Dendritic cell treated with granulocyte-macrophage colony-stimulating factor and Interleukin-4, amounts not matched to agents 40 ng/mL and 50 ng/mL, for 4 days (primary cell): ENCODE data around the gene SLC25A47.
A peak's percentile ranks its signal among the peaks of the same experiment; 100 is the strongest.

Experiments used
- H3K27ac Mint-ChIP-seq: one replicate; pipeline ENCODE4 v1.8.0; 2022; ENCODE audit warnings: mild to moderate bottlenecking, mixed read lengths
- H3K27me3 Mint-ChIP-seq: one replicate; pipeline ENCODE4 v1.8.0; 2022; ENCODE audit warnings: mild to moderate bottlenecking, mixed read lengths
- H3K36me3 Mint-ChIP-seq: one replicate; pipeline ENCODE4 v1.8.0; 2022; ENCODE audit warnings: low read depth, mixed read lengths
- H3K4me1 Mint-ChIP-seq: one replicate; pipeline ENCODE4 v1.8.0; 2022; ENCODE audit warnings: low read depth, mixed read lengths
- H3K4me3 Mint-ChIP-seq: one replicate; pipeline ENCODE4 v1.8.0; 2022; ENCODE audit warnings: mild to moderate bottlenecking, moderate library complexity, mixed read lengths
- H3K9me3 Mint-ChIP-seq: one replicate; pipeline ENCODE4 v1.8.0; 2022; ENCODE audit warnings: mixed read lengths
- intact Hi-C: fragments of 100-400 bp; cut with micrococcal nuclease; formaldehyde crosslinking; loops from one replicate; pipeline ENCODE4 v1.15.0; 2022

SLC25A47 gene

DNA sequence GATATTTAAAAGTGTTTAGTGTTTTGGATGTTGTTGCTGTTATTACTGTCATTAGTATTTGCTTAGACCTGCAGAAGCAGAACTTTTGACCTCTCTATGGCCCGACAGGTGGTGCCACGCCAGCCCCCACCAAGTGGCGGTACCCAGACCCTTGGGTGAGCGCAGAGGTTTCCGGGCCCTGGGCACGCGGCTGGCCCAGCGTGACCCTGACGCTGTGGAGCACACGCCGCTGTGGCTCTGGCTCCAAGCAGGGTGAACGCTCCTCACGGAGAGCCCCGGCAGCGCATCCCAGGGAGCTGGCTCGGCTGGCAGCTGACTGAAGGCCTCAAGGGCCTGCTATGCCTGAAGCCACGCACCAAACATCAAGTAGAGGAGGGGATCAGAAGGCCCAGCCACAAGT lies 22.6 kb downstream of the SLC25A47 start:
- H3K27me3 Mint-ChIP-seq = no peaks in the 10 kb centered on the region
- H3K27ac Mint-ChIP-seq = peak overlapping the region; percentile 12
- no peaks in the 10 kb centered on the region for H3K9me3 Mint-ChIP-seq
- H3K4me3 Mint-ChIP-seq = no peak overlapping the region
- H3K36me3 Mint-ChIP-seq = peaks cover 89% of the 10 kb centered on the region
- intact Hi-C loops = no loop called here
- peaks cover 70% of the 10 kb centered on the region for H3K4me1 Mint-ChIP-seq

DNA sequence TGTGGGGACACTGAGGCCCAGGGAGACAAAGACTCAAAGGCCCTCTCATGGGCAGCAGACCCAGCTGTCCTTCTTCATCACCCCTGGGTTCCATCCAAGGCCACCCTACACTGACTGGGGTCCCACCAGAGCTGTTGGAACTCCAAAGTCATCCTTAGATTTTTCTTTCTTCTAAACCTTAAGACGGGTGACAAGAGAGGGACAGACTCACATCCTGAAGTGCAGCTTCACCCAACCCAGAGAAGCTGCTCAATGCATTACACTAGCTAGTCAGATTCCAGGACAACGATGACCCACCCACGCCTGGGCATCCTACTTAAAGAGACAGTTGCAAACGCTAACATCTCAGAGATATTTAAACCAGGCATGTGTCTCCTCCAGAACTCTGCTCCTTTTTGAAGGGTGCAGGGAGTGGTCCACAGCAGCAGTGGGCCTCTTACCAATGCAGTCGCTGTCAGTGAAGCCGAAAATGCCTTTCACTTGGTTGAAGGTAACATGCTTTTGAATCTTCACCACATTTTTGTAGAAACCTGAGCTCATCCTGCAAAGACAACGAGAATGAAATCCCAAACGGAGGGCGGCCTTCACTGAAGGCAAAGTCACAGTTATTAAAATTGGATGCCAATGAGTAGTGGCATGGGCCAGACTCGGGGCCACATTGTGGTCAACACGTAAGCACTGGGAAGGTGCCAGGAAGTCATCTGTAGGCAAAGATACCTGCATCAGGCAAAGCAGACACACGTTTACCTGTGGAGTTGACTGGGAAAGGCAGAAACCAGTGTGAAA lies 23.4 kb downstream of the SLC25A47 start:
- Mint-ChIP-seq H3K27ac (no peak overlapping the region), H3K36me3 (peaks cover 88% of the 10 kb centered on the region), H3K27me3 (no peaks in the 10 kb centered on the region), H3K9me3 (no peaks in the 10 kb centered on the region), H3K4me1 (peaks cover 70% of the 10 kb centered on the region), H3K4me3 (no peak overlapping the region)
- intact Hi-C loops = no loop called here

DNA sequence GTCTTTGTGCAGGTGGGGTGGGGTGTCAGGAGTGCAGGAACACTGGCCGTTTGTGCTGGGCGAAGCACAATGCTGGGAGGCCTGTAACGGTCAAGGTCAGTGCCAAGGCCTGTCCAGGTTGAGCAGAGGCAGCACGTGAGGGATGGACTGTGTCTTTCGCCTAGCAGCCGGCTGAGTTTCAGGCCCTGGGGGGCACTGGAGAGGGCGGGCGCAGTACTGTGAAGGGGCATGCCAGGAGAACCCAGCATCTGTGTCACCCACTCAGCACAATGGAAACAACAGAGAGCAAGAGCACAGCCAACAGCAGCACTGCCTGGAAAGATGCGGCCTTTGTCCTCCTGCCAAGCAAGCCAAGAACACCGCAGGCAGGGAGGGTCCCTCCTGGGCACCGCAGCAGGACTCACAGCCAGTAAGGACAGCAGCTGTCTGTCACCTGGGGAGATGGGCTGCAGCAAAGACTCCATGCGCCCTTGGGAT lies 25.2 kb downstream of the SLC25A47 start:
- H3K4me1 Mint-ChIP-seq = peaks cover 64% of the 10 kb centered on the region
- peak overlapping the region; percentile 14 for H3K27ac Mint-ChIP-seq
- H3K9me3 Mint-ChIP-seq = no peaks in the 10 kb centered on the region
- H3K4me3 Mint-ChIP-seq = no peak overlapping the region
- H3K36me3 Mint-ChIP-seq = peaks cover 83% of the 10 kb centered on the region
- H3K27me3 Mint-ChIP-seq = no peaks in the 10 kb centered on the region
- intact Hi-C loops = no loop called here

DNA sequence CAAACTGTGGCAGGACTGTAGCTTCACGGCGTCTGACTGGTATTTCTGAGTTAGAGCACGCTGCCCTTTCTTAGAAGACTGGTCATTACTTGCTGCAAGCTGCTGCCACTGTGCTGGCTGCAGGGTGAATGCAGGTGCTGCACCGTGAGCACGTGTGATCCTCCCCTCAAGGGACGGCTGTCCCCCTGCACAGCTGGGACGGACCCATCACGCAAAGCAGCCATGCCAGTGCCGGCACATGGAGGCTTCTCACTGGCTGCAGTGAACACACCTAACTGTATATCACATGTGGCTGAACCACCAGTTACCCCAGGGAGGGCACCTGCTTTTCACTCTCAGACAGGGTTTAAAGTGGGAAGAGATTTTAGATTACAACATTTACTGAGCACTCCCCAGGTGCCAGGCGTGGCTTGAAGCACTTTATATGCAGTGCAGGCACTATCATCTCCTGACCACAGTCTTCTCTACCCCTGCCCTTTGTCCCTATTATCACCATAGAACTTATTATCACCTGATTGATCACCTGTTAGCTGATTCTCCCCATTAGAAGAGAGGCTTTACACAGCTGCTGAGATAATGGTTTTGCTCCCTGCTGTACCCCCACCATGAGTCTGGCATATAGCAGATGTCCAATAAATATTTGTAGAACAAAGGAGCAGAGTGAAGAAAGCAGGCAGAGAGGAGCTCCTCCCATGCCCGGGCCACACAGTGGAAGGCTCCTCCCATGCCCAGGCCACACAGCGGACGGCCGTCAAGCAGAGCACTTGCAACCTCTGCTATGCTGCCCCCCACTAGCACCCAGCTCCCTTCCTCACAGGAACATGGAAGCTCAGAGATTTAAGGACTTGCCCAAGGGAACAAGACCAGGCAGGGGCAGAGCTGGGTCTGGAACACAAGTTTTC lies 25.9 kb downstream of the SLC25A47 start:
- peaks cover 83% of the 10 kb centered on the region for H3K36me3 Mint-ChIP-seq
- H3K9me3 Mint-ChIP-seq = no peaks in the 10 kb centered on the region
- peak overlapping the region; percentile 88 for H3K27ac Mint-ChIP-seq
- intact Hi-C loops = no loop called here
- peaks cover 58% of the 10 kb centered on the region for H3K4me1 Mint-ChIP-seq
- no peak overlapping the region for H3K4me3 Mint-ChIP-seq
- no peaks in the 10 kb centered on the region for H3K27me3 Mint-ChIP-seq

DNA sequence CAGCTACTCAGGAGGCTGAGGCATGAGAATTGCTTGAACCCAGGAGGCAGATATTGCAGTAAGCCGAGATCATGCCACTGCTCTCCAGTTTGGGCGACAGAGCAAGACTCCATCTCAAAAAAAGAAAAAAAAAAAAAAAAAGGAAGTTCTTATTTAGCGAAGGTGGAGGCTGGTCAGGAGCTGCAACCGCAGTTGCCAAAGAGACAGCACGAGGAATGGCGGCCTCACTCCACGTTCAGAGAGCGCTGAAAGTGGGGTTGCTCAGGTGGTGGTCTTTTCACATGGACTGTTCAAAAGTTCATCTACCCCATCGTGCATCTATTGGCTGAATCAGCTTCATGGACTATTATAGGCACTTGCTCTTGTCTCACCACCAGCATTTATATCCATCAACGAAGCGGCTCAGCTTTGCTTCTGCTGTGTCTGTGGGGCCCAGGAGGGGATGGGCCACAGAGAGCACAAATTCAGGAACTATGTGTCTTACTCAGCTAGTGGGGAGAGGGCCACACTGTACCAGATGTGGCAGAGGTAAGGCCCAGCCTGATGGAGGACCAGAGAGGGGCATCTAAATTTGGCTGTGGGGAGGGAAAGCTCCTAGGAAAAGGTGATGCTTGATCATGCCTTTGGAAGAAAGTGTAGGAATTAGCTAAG lies 27.3 kb downstream of the SLC25A47 start:
- Mint-ChIP-seq H3K36me3 (peaks cover 86% of the 10 kb centered on the region), H3K4me3 (peak overlapping the region; percentile 49), H3K27ac (peak overlapping the region; percentile 88), H3K9me3 (no peaks in the 10 kb centered on the region), H3K4me1 (peaks cover 67% of the 10 kb centered on the region), H3K27me3 (no peaks in the 10 kb centered on the region)
- intact Hi-C loops = loop anchor here (1.0 kb wide), 1 partner anchor 9 kb away; no protein-coding TSS in a partner anchor

DNA sequence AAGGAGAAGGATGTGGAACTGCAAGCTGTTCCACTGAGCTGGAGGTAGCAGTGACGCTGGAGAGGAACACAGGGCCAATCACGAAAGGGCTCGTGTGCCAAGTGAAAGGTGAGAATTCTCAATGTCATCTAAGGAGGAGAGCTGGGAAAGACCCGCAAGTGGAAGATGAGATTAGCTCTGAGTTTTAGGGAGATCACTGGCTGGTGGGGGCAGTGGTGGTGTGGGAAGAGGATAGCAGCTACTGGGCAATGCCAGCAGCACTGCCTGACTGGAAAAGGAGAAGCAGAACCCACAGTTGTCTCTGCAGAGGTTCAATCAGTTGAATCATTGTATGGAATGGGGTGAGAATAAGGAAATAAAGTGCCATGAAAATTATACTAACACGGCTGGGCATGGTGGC lies 27.8 kb downstream of the SLC25A47 start:
- H3K9me3 Mint-ChIP-seq = no peaks in the 10 kb centered on the region
- no peaks in the 10 kb centered on the region for H3K27me3 Mint-ChIP-seq
- peak overlapping the region; percentile 49 for H3K4me3 Mint-ChIP-seq
- H3K27ac Mint-ChIP-seq = peak overlapping the region; percentile 88
- peaks cover 71% of the 10 kb centered on the region for H3K4me1 Mint-ChIP-seq
- H3K36me3 Mint-ChIP-seq = peaks cover 86% of the 10 kb centered on the region
- intact Hi-C loops = loop anchor here (1.0 kb wide), 1 partner anchor 10 kb away; no protein-coding TSS in a partner anchor

DNA sequence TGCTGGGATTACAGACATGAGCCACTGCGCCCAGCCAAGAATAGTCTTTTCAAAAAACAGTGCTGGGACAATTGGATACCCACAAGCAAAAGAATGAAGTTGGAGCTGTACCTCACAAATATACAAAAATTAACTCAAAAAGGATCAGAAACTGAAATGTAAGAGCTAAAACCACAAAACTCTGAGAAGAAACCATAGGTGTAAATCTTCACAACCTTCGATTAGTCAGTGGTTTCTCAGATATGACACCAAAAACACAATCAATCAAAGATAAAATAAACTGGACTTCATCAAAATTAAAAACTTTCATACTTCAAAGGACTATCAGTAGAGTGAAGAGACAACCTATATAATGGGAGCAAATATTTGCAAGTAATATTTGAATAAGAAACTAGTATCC lies 35.3 kb downstream of the SLC25A47 start:
- no peak overlapping the region for H3K27ac Mint-ChIP-seq
- H3K27me3 Mint-ChIP-seq = no peaks in the 10 kb centered on the region
- peaks cover 33% of the 10 kb centered on the region for H3K4me1 Mint-ChIP-seq
- no peak overlapping the region for H3K4me3 Mint-ChIP-seq
- peaks cover 82% of the 10 kb centered on the region for H3K36me3 Mint-ChIP-seq
- H3K9me3 Mint-ChIP-seq = no peaks in the 10 kb centered on the region
- intact Hi-C loops = no loop called here

DNA sequence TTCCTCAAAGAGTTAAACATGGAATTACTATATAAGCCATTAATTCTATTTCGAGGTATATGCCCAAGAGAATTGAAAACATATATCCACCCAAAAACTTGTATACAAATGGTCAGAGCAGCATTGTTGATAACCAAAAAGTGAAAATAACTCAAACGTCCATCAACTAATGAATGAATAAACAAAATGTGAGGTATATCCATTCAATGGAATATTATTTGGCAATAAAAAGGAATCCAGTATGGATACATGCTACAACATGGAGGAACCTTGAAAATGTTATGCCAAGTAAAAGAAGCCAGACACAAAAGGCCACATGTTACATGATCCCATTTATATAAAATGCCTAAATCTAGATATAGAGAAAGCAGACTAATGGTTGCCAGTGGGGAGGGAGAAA lies 36.0 kb downstream of the SLC25A47 start:
- Mint-ChIP-seq H3K27me3 (no peaks in the 10 kb centered on the region), H3K36me3 (peaks cover 81% of the 10 kb centered on the region), H3K27ac (no peak overlapping the region), H3K4me3 (no peak overlapping the region), H3K9me3 (no peaks in the 10 kb centered on the region), H3K4me1 (peaks cover 30% of the 10 kb centered on the region)
- intact Hi-C loops = no loop called here

DNA sequence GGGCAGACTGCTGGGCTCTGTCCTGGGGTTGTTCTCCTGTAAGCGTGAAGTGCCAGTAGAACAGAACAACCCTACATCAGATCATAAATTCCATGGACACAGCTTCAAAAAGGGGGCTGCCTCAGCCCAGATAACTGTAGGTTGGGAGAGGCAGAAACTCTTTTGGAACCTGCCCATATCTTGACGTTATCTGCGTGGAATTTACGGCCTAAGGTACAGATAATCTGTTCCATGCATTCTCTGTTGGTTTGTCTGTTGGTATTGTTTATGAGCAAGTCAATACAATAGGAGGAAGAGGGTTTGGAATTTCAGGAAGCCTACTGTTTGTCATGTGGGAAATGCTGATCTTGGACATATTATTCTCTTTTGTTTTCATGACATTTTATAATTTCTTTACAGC lies 36.7 kb downstream of the SLC25A47 start:
- H3K4me1 Mint-ChIP-seq = peaks cover 22% of the 10 kb centered on the region
- H3K9me3 Mint-ChIP-seq = no peaks in the 10 kb centered on the region
- peaks cover 77% of the 10 kb centered on the region for H3K36me3 Mint-ChIP-seq
- H3K27me3 Mint-ChIP-seq = no peaks in the 10 kb centered on the region
- H3K27ac Mint-ChIP-seq = no peak overlapping the region
- H3K4me3 Mint-ChIP-seq = no peak overlapping the region
- intact Hi-C loops = no loop called here

DNA sequence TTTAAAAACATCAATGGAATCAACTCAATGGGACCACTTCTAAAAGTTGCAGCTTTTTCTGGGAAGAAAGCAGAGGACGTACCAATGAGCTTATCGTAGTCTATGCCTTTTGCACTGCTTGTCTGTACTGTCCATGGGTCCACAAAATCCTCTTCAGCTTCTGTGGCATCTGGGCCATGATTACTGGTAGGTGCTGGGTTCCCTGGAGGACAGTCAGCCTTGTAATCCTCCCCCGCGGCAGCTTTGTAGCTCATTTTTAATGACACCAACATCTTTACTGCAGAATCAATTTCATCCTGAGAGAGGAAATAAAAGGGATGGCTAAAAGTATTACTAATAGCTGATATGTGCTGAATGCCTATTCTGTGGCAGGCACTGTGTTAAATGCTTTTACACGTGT lies 38.5 kb downstream of the SLC25A47 start:
- no peaks in the 10 kb centered on the region for H3K27me3 Mint-ChIP-seq
- H3K36me3 Mint-ChIP-seq = peaks cover 78% of the 10 kb centered on the region
- no peaks in the 10 kb centered on the region for H3K9me3 Mint-ChIP-seq
- H3K27ac Mint-ChIP-seq = no peak overlapping the region
- intact Hi-C loops = no loop called here
- H3K4me3 Mint-ChIP-seq = no peak overlapping the region
- peaks cover 17% of the 10 kb centered on the region for H3K4me1 Mint-ChIP-seq

DNA sequence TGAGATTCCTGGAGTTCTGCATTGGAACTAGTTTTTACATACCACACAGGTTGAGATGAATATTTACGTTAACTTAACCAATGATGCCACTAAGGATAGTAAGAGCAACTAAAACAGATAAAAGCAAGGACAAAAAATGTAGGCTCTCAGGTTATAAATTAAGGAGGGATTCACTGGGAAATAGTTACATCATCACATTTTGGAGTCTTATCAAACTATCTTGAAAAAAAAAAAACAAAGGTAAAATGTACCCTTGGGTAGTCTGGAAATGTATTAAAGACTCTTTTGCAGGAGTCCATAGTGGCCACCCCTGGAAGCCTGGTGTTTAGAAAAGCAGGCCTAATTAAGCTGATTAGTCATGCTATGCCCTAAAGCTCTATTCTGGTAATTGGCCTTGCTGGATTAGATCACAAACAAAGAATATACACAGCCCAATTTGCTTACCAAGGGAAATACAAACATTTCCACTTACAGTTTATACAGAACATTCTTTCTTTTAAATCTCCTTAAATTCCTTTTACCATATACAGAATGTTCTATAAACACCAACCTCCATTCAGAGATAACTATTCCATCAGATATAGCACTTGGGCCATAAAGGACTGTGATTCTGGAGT lies 39.3 kb downstream of the SLC25A47 start:
- Mint-ChIP-seq H3K9me3 (no peaks in the 10 kb centered on the region), H3K36me3 (peaks cover 84% of the 10 kb centered on the region), H3K27ac (no peak overlapping the region), H3K27me3 (no peaks in the 10 kb centered on the region), H3K4me3 (no peak overlapping the region), H3K4me1 (peaks cover 9% of the 10 kb centered on the region)
- intact Hi-C loops = no loop called here

DNA sequence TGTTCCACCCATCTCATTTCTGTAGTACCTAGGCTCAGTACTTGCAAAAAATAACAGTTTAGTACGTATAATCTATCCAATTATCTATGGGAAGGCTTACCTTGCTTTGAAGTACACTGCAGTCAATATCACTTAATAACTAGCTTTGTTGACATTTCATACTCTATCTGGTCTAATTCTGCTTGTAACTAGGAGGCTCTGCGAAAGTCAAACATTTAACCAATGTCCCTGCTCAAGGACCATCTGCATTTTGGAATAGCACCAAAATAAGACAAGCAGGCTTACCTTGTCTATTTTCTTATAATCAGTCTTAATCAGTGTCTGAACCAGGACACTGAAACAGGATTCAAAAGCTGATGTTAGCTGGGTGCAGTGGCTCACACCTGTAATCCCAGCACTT lies 39.9 kb downstream of the SLC25A47 start:
- H3K4me3 Mint-ChIP-seq = no peak overlapping the region
- H3K27ac Mint-ChIP-seq = no peak overlapping the region
- H3K27me3 Mint-ChIP-seq = no peaks in the 10 kb centered on the region
- H3K36me3 Mint-ChIP-seq = peaks cover 89% of the 10 kb centered on the region
- H3K9me3 Mint-ChIP-seq = no peaks in the 10 kb centered on the region
- intact Hi-C loops = no loop called here
- H3K4me1 Mint-ChIP-seq = peaks cover 7% of the 10 kb centered on the region

DNA sequence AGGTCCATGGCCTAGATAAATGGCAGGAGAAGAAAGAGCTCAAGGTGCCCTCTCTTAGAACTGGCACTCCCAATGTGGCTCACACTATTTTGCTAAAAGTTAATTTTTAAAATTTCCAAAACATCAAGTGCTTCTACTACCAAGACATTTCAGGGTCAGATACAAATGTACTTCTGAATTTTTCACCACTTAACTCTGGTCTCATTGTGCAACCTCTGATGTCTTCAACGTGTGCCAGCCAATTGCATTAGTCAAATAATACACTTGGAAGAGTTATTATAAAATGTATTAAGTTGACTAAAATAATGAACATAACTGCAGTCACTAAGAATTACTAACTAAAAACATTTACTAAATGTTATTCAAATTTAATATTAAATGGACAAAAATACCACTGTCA lies 41.3 kb downstream of the SLC25A47 start:
- no peak overlapping the region for H3K27ac Mint-ChIP-seq
- no peak overlapping the region for H3K4me3 Mint-ChIP-seq
- H3K9me3 Mint-ChIP-seq = no peaks in the 10 kb centered on the region
- no peaks in the 10 kb centered on the region for H3K27me3 Mint-ChIP-seq
- H3K36me3 Mint-ChIP-seq = peaks cover 89% of the 10 kb centered on the region
- H3K4me1 Mint-ChIP-seq = peaks cover 7% of the 10 kb centered on the region
- intact Hi-C loops = no loop called here
